ENCODE results near the gene NAA15.

GRCh38 chr4:139279760-139280620 is 21.3 kb upstream of the NAA15 start, which contains the start of gene MGARP:
- TF ChIP-seq CTCF (IDR thresholded peaks at IDR 0.05) (no peak), POLR2A (IDR thresholded peaks at IDR 0.05) (no peak), POLR2AphosphoS5 (IDR thresholded peaks at IDR 0.05) (no peak), EP300 (IDR thresholded peaks at IDR 0.05) (no peak)

Measured in stomach (tissue), 4 donors.